Activated CD8-positive, alpha-beta memory T cell treated with anti-CD3 and anti-CD28 coated beads for 36 hours (primary cell): ENCODE data around the gene NPPA. TPM values are rescaled to one million over a fixed set of nuclear protein-coding genes. Genes with fewer than 3 reads are reported as not detected.
"Not testable (repeated sequence)": the region's sequence is repeated elsewhere in the genome, so short reads cannot be mapped to it uniquely, and the experiment has no call there.

ENCODE experiments used
- CTCF ChIA-PET: fragments of 350-600 bp; sonication (Branson Sonifier 250); formaldehyde crosslinking; loops from one replicate; lab custom pipeline; 2021; ENCODE audit warnings: antibody characterized with exemption; lab: Charles Lee
- POLR2A ChIA-PET: fragments of 350-600 bp; sonication (Branson Sonifier 250); formaldehyde crosslinking; loops from one replicate; lab custom pipeline; 2021; ENCODE audit warnings: antibody characterized with exemption; lab: Charles Lee
- total RNA-seq, 2 experiments: library from RNA; stranded (reverse); gene quantifications; one replicate each; pipeline ENCODE4 v1.2.3, GENCODE V29; 2021

Gene NPPA
- not detected for total RNA-seq

- POLR2A ChIA-PET = interaction anchor here (1.1 kb wide), 1 partner anchor 9 kb away, joined by 3 read pairs; no protein-coding TSS in a partner anchor
- CTCF ChIA-PET = interaction anchor here (1.3 kb wide), 1 partner anchor 12 kb away, joined by 3 read pairs; no protein-coding TSS in a partner anchor
These were observed at the start of gene NPPA for GRCh38 chr1:11847667-11848372. TSS of gene NPPA (minus strand) at chr1:11847783. CDS start at chr1:11847684, 99 bp downstream.

- POLR2A ChIA-PET = not testable (repeated sequence)
- CTCF ChIA-PET = interaction anchor here (0.7 kb wide), 1 partner anchor 31 kb away, joined by 4 read pairs; no protein-coding TSS in a partner anchor
These were observed 46.9 kb upstream of the NPPA start for GRCh38 chr1:11894501-11894900.

GRCh38 chr1:11893907-11894251 is 46.3 kb upstream of the NPPA start:
- CTCF ChIA-PET = interaction anchor here (0.7 to 1.0 kb wide), 2 partner anchors 31 to 56 kb away, joined by 4 to 6 read pairs; no protein-coding TSS in a partner anchor

GRCh38 chr1:11891433-11892186 is 44.0 kb upstream of the NPPA start:
- POLR2A ChIA-PET = no interaction called here
- CTCF ChIA-PET = interaction anchor here (0.8 kb wide), 1 partner anchor 54 kb away, joined by 3 read pairs; no protein-coding TSS in a partner anchor

More at GRCh38 chr1:11893907-11894251, 46.3 kb upstream of the NPPA start:
- POLR2A ChIA-PET = no interaction called here

- CTCF ChIA-PET = no interaction called here
- POLR2A ChIA-PET = no interaction called here
These were observed 41.3 kb upstream of the NPPA start for GRCh38 chr1:11888877-11889208.

- CTCF ChIA-PET = interaction anchor here (1.0 kb wide), 1 partner anchor 50 kb away, joined by 3 read pairs; no protein-coding TSS in a partner anchor
These were observed 40.8 kb upstream of the NPPA start for GRCh38 chr1:11888206-11888876.

GRCh38 chr1:11887666-11888007 is 40.1 kb upstream of the NPPA start:
- CTCF ChIA-PET = interaction anchor here (1.0 kb wide), 1 partner anchor 49 kb away, joined by 3 read pairs; no protein-coding TSS in a partner anchor
- POLR2A ChIA-PET = interaction anchor here (0.6 kb wide), 1 partner anchor 1898 kb away, joined by 3 read pairs; no protein-coding TSS in a partner anchor

More at GRCh38 chr1:11888206-11888876, 40.8 kb upstream of the NPPA start:
- POLR2A ChIA-PET = no interaction called here

- POLR2A ChIA-PET = interaction anchor here (0.6 kb wide), 1 partner anchor 1898 kb away, joined by 3 read pairs; no protein-coding TSS in a partner anchor
These were observed 39.5 kb upstream of the NPPA start for GRCh38 chr1:11886986-11887665.

GRCh38 chr1:11885916-11886315 is 38.3 kb upstream of the NPPA start:
- CTCF ChIA-PET = interaction anchor here (1.2 kb wide), 1 partner anchor 18 kb away, joined by 3 read pairs; no protein-coding TSS in a partner anchor
- POLR2A ChIA-PET = no interaction called here

More at GRCh38 chr1:11886986-11887665, 39.5 kb upstream of the NPPA start:
- CTCF ChIA-PET = no interaction called here

- ChIA-PET CTCF (interaction anchor here (1.1 to 1.5 kb wide), 2 partner anchors 37 to 44 kb away, joined by 4 read pairs; no protein-coding TSS in a partner anchor), POLR2A (no interaction called here)
These were observed 35.4 kb upstream of the NPPA start for GRCh38 chr1:11882814-11883538.

GRCh38 chr1:11881749-11882441 is 34.3 kb upstream of the NPPA start:
- POLR2A ChIA-PET = no interaction called here
- CTCF ChIA-PET = interaction anchor here (1.1 to 1.5 kb wide), 2 partner anchors 36 to 43 kb away, joined by 4 read pairs; no protein-coding TSS in a partner anchor

- ChIA-PET POLR2A (no interaction called here), CTCF (no interaction called here)
These were observed 33.5 kb upstream of the NPPA start for GRCh38 chr1:11880911-11881748.

GRCh38 chr1:11880181-11880575 is 32.6 kb upstream of the NPPA start:
- POLR2A ChIA-PET = no interaction called here
- CTCF ChIA-PET = no interaction called here

- POLR2A ChIA-PET = no interaction called here
These were observed 32.0 kb upstream of the NPPA start for GRCh38 chr1:11879311-11880180.

GRCh38 chr1:11878891-11879190 is 31.3 kb upstream of the NPPA start:
- ChIA-PET POLR2A (no interaction called here), CTCF (no interaction called here)

More at GRCh38 chr1:11879311-11880180, 32.0 kb upstream of the NPPA start:
- CTCF ChIA-PET = no interaction called here
